Stomach smooth muscle (tissue), 2 donors: Measurements from ENCODE around the gene PRRC1.

Source experiments
- H3K27ac ChIP-seq: one replicate; pipeline ENCODE4 v1.7.0; 2013; ENCODE audit warnings: mild to moderate bottlenecking, low read length, inconsistent platforms
- H3K27me3 ChIP-seq, 2 donors: one replicate each; pipeline ENCODE4 v1.7.0; 2013; ENCODE audit warnings: low read length in 2 of 2; ENCODE audit not compliant: insufficient read depth in 2 of 2, control insufficient read depth in 1 of 2
- H3K36me3 ChIP-seq, 2 donors: one replicate each; pipeline ENCODE4 v1.7.0; 2013; ENCODE audit warnings: low read length in 2 of 2; ENCODE audit not compliant: control insufficient read depth in 2 of 2, insufficient read depth in 2 of 2
- H3K4me1 ChIP-seq: one replicate; pipeline ENCODE4 v1.7.0; 2013; ENCODE audit warnings: low read length; ENCODE audit not compliant: control insufficient read depth, insufficient read depth
- H3K4me3 ChIP-seq, 2 donors: one replicate each; pipeline ENCODE4 v1.7.0; 2013; ENCODE audit warnings: low read length in 2 of 2
- H3K9ac ChIP-seq, 2 donors: one replicate each; pipeline ENCODE4 v1.7.0; 2013; ENCODE audit warnings: low read length in 2 of 2, mild to moderate bottlenecking in 1 of 2
- H3K9me3 ChIP-seq, 2 donors: one replicate each; pipeline ENCODE4 v1.7.0; 2013; ENCODE audit warnings: low read length in 2 of 2; ENCODE audit not compliant: control insufficient read depth in 2 of 2
- donor health status: healthy.
- donor health status: Pancreatic carcinoma.

PRRC1 gene

DNA sequence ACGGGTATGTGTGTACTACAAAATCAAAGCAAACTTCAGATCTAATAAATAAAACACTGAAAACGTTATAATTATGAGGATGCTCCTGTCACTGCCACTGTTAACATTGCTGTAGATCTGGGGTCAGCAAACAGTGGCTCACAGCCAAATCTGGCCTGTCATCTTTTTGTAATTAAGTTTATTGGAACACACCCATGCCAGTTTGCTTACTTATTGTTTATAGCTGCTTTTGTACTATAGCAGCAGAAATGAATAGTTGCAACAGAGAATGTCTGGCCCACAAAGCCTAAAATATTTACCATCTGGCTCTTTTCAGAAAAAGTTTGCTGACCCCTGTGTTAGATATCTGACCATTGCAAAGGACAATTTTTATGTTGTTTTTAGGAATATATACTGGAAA is 32.1 kb downstream of the PRRC1 start:
- Histone ChIP-seq H3K4me1 (no peaks in the 10 kb centered on the region), H3K36me3 (peaks cover 8 to 10% of the 10 kb centered on the region in 2 donors), H3K4me3 (no peak overlapping the region), H3K9me3 (no peaks in the 10 kb centered on the region), H3K27me3 (no peaks in the 10 kb centered on the region), H3K27ac (no peak overlapping the region), H3K9ac (no peak overlapping the region)

GRCh38 chr5:127550652-127551409 is 33.4 kb downstream of the PRRC1 start:
- no peaks in the 10 kb centered on the region for H3K27me3 ChIP-seq

GRCh38 chr5:127551410-127552041 is 34.1 kb downstream of the PRRC1 start:
- Histone ChIP-seq H3K4me3 (no peak overlapping the region), H3K27ac (no peak overlapping the region), H3K9me3 (no peaks in the 10 kb centered on the region), H3K36me3 (peaks cover 8 to 10% of the 10 kb centered on the region in 2 donors), H3K4me1 (no peaks in the 10 kb centered on the region), H3K27me3 (no peaks in the 10 kb centered on the region), H3K9ac (no peak overlapping the region)

More at GRCh38 chr5:127550652-127551409, 33.4 kb downstream of the PRRC1 start:
- no peak overlapping the region for H3K9ac ChIP-seq
- peaks cover 8 to 10% of the 10 kb centered on the region in 2 donors for H3K36me3 ChIP-seq
- H3K27ac ChIP-seq, result no peak overlapping the region
- no peak overlapping the region for H3K4me3 ChIP-seq
- H3K4me1 ChIP-seq, result no peaks in the 10 kb centered on the region
- H3K9me3 ChIP-seq, result no peaks in the 10 kb centered on the region

DNA sequence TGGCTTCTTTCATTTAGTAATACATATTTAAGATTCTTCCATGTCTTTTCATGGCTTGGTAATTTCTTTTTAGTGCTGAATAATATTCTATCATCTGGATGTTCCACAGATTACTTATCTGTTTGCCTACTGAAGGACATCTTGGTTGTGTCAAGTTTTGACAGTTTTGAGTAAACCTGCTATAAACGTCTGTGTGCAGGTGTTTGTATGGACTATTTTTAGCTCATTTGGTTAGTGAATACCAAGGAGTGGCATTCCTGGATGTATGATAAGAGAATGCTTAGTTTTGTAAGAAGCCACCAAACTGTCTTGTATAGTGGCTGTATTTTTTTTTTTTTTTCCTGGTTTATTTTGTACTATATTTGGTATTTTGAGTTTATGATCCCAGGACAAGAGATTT is 38.4 kb downstream of the PRRC1 start:
- no peaks in the 10 kb centered on the region for H3K9me3 ChIP-seq
- no peaks in the 10 kb centered on the region for H3K27me3 ChIP-seq
- H3K36me3 ChIP-seq, result peaks cover 8 to 10% of the 10 kb centered on the region in 2 donors
- no peaks in the 10 kb centered on the region for H3K4me1 ChIP-seq
- no peak overlapping the region for H3K4me3 ChIP-seq
- H3K27ac ChIP-seq, result no peak overlapping the region
- no peak overlapping the region for H3K9ac ChIP-seq

DNA sequence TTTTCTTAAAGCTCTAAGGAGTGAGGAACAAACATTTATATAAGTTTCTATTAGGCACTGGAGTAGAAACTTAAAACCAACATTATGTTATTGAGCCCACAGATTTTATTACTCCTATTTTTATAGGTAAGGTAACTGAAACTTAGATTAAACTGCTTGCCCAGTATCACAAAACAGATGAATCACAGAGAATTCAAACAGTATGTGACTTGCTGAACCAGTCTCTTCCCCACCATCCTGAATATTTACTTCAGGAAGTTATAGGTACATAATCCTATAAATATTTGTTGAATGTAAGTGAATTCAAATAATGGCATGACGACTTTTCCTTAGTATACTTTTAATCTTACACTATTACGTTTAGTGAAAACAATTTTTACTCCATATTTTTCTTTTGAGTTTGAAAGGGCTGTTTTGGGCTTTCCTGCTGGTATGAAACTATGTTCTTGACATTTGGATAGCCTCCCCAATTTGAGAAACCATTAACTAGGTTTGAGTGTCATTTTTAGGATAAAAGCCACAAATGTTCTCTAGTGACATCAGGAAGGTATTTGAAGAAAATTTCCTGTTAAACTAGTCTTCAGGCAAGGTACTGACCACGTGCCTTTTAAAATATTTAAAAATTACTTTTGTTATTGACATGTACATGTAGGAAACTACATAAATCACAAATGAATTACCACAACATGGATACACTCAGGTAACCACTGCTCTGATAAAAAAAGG is 39.3 kb downstream of the PRRC1 start:
- H3K9me3 ChIP-seq, result no peaks in the 10 kb centered on the region
- peaks cover 5 to 8% of the 10 kb centered on the region in 2 donors for H3K36me3 ChIP-seq
- peaks cover 2% of the 10 kb centered on the region for H3K4me1 ChIP-seq
- H3K4me3 ChIP-seq, result no peak overlapping the region
- H3K27me3 ChIP-seq, result no peaks in the 10 kb centered on the region
- no peak overlapping the region for H3K9ac ChIP-seq
- no peak overlapping the region for H3K27ac ChIP-seq

GRCh38 chr5:127558273-127558672 is 40.8 kb downstream of the PRRC1 start:
- Histone ChIP-seq H3K27me3 (no peaks in the 10 kb centered on the region), H3K27ac (no peak overlapping the region), H3K36me3 (peaks cover 3% of the 10 kb centered on the region in 2 donors)

GRCh38 chr5:127561254-127561653 is 43.8 kb downstream of the PRRC1 start:
- no peak overlapping the region for H3K9ac ChIP-seq
- no peaks in the 10 kb centered on the region for H3K36me3 ChIP-seq
- H3K4me1 ChIP-seq, result peaks cover 18% of the 10 kb centered on the region
- no peaks in the 10 kb centered on the region for H3K9me3 ChIP-seq
- no peak overlapping the region for H3K27ac ChIP-seq
- H3K4me3 ChIP-seq, result no peak overlapping the region
- no peaks in the 10 kb centered on the region for H3K27me3 ChIP-seq

More at GRCh38 chr5:127558273-127558672, 40.8 kb downstream of the PRRC1 start:
- H3K4me3 ChIP-seq, result no peak overlapping the region
- no peaks in the 10 kb centered on the region for H3K9me3 ChIP-seq
- peaks cover 7% of the 10 kb centered on the region for H3K4me1 ChIP-seq
- no peak overlapping the region for H3K9ac ChIP-seq

DNA sequence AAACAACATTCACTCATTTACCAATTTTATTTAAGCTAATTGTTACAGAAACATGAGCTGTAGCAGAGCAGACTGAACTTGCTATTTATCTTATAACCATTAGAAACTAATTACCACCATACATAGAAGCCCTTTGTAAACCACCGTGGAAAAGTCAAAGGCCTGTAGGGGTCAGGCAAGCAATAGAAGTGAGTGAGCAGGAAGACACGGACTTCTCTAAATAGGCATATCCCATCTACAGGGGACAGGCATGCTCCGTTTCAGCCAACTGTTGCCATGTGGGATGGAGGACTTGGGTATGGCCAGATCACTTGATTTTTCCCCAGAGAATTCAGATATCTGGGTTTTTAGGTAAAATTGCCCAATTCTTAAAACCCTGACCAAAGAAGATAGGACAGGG is 44.8 kb downstream of the PRRC1 start:
- Histone ChIP-seq H3K36me3 (no peaks in the 10 kb centered on the region), H3K4me3 (no peak overlapping the region), H3K9me3 (no peaks in the 10 kb centered on the region), H3K4me1 (peaks cover 18% of the 10 kb centered on the region), H3K27ac (no peak overlapping the region), H3K9ac (no peak overlapping the region), H3K27me3 (no peaks in the 10 kb centered on the region)

- Histone ChIP-seq H3K4me1 (peaks cover 18% of the 10 kb centered on the region), H3K9me3 (no peaks in the 10 kb centered on the region), H3K27ac (no peak overlapping the region), H3K9ac (no peak overlapping the region), H3K27me3 (no peaks in the 10 kb centered on the region), H3K4me3 (no peak overlapping the region), H3K36me3 (no peaks in the 10 kb centered on the region)
These were observed 45.7 kb downstream of the PRRC1 start for GRCh38 chr5:127563136-127563535.

GRCh38 chr5:127564002-127564769 is 46.7 kb downstream of the PRRC1 start:
- no peak overlapping the region for H3K27ac ChIP-seq
- H3K36me3 ChIP-seq, result no peaks in the 10 kb centered on the region
- H3K4me1 ChIP-seq, result peaks cover 18% of the 10 kb centered on the region
- H3K9ac ChIP-seq, result no peak overlapping the region
- H3K27me3 ChIP-seq, result no peaks in the 10 kb centered on the region
- H3K9me3 ChIP-seq, result no peaks in the 10 kb centered on the region
- H3K4me3 ChIP-seq, result no peak overlapping the region
